ENCODE measurements around the gene MESD.

The MESD gene

GRCh38 chr15:80948651-80949292 lies 40.8 kb downstream of the MESD start:
- in situ Hi-C loops (cut with MboI; ENCODE audit: low pct_unique_long_range_greater_than_20kb, low sequenced_read_pairs) = no loop called here

GRCh38 chr15:80946576-80946975 lies 43.0 kb downstream of the MESD start:
- DNase-seq = no peak
- in situ Hi-C loops (cut with MboI; ENCODE audit: low pct_unique_long_range_greater_than_20kb, low sequenced_read_pairs) = no loop called here

More at GRCh38 chr15:80948651-80949292, 40.8 kb downstream of the MESD start:
- no peak for DNase-seq

- no peak for DNase-seq
- in situ Hi-C loops (cut with MboI; ENCODE audit: low pct_unique_long_range_greater_than_20kb, low sequenced_read_pairs) = no loop called here
These were observed 44.0 kb downstream of the MESD start for GRCh38 chr15:80945605-80946004.

- in situ Hi-C loops (cut with MboI; ENCODE audit: low pct_unique_long_range_greater_than_20kb, low sequenced_read_pairs) = no loop called here
These were observed 44.8 kb downstream of the MESD start for GRCh38 chr15:80944818-80945217.

GRCh38 chr15:80942746-80943565 lies 46.7 kb downstream of the MESD start:
- in situ Hi-C loops (cut with MboI; ENCODE audit: low pct_unique_long_range_greater_than_20kb, low sequenced_read_pairs) = no loop called here
- no peak for DNase-seq

More at GRCh38 chr15:80944818-80945217, 44.8 kb downstream of the MESD start:
- DNase-seq = no peak

- no peak for DNase-seq
- in situ Hi-C loops (cut with MboI; ENCODE audit: low pct_unique_long_range_greater_than_20kb, low sequenced_read_pairs) = no loop called here
These were observed 47.4 kb downstream of the MESD start for GRCh38 chr15:80942266-80942665.

- DNase-seq = no peak
- in situ Hi-C loops (cut with MboI; ENCODE audit: low pct_unique_long_range_greater_than_20kb, low sequenced_read_pairs) = no loop called here
These were observed 48.8 kb downstream of the MESD start for GRCh38 chr15:80940851-80941250.

GRCh38 chr15:80940331-80940730 lies 49.3 kb downstream of the MESD start:
- in situ Hi-C loops (cut with MboI; ENCODE audit: low pct_unique_long_range_greater_than_20kb, low sequenced_read_pairs) = no loop called here
- DNase-seq = no peak

GRCh38 chr15:80939216-80939615 lies 50.4 kb downstream of the MESD start:
- in situ Hi-C loops (cut with MboI; ENCODE audit: low pct_unique_long_range_greater_than_20kb, low sequenced_read_pairs) = no loop called here
- DNase-seq = no peak

GRCh38 chr15:80937718-80938117 lies 51.9 kb downstream of the MESD start:
- DNase-seq = no peak
- in situ Hi-C loops (cut with MboI; ENCODE audit: low pct_unique_long_range_greater_than_20kb, low sequenced_read_pairs) = no loop called here

- DNase-seq = no peak
- in situ Hi-C loops (cut with MboI; ENCODE audit: low pct_unique_long_range_greater_than_20kb, low sequenced_read_pairs) = no loop called here
These were observed 53.1 kb downstream of the MESD start for GRCh38 chr15:80936288-80937078.

- DNase-seq = no peak
These were observed 54.8 kb downstream of the MESD start for GRCh38 chr15:80934761-80935221.

GRCh38 chr15:80932989-80933388 lies 56.6 kb downstream of the MESD start:
- no peak for DNase-seq
- in situ Hi-C loops (cut with MboI; ENCODE audit: low pct_unique_long_range_greater_than_20kb, low sequenced_read_pairs) = no loop called here

More at GRCh38 chr15:80934761-80935221, 54.8 kb downstream of the MESD start:
- in situ Hi-C loops (cut with MboI; ENCODE audit: low pct_unique_long_range_greater_than_20kb, low sequenced_read_pairs) = no loop called here

- in situ Hi-C loops (cut with MboI; ENCODE audit: low pct_unique_long_range_greater_than_20kb, low sequenced_read_pairs) = no loop called here
- no peak for DNase-seq
These were observed 57.2 kb downstream of the MESD start for GRCh38 chr15:80932513-80932815.

- in situ Hi-C loops (cut with MboI; ENCODE audit: low pct_unique_long_range_greater_than_20kb, low sequenced_read_pairs) = no loop called here
- DNase-seq = no peak
These were observed 57.7 kb downstream of the MESD start for GRCh38 chr15:80931721-80932512.

GRCh38 chr15:80931191-80931590 lies 58.4 kb downstream of the MESD start:
- in situ Hi-C loops (cut with MboI; ENCODE audit: low pct_unique_long_range_greater_than_20kb, low sequenced_read_pairs) = no loop called here
- DNase-seq = no peak

GRCh38 chr15:80929689-80930088 lies 59.9 kb downstream of the MESD start:
- no peak for DNase-seq

GRCh38 chr15:80929225-80929624 lies 60.4 kb downstream of the MESD start:
- in situ Hi-C loops (cut with MboI; ENCODE audit: low pct_unique_long_range_greater_than_20kb, low sequenced_read_pairs) = no loop called here
- no peak for DNase-seq

More at GRCh38 chr15:80929689-80930088, 59.9 kb downstream of the MESD start:
- in situ Hi-C loops (cut with MboI; ENCODE audit: low pct_unique_long_range_greater_than_20kb, low sequenced_read_pairs) = no loop called here

GRCh38 chr15:80926126-80926525 lies 63.5 kb downstream of the MESD start:
- in situ Hi-C loops (cut with MboI; ENCODE audit: low pct_unique_long_range_greater_than_20kb, low sequenced_read_pairs) = no loop called here

More at GRCh38 chr15:80926126-80926525, 63.5 kb downstream of the MESD start:
- DNase-seq = no peak
